CD4-positive, CD25-positive, alpha-beta regulatory T cell (primary cell): ENCODE data around the gene ABCC6. TPM values are rescaled to one million over a fixed set of nuclear protein-coding genes. Genes with fewer than 3 reads are reported as not detected.
"Not testable (repeated sequence)": the region's sequence is repeated elsewhere in the genome, so short reads cannot be mapped to it uniquely, and the experiment has no call there.

ENCODE experiments used
- ATAC-seq, 2 donors: fragments of 150-1000 bp; cut with Tn5 transposase; one replicate each; pipeline ENCODE4 v1.10.0; 2021; ENCODE audit warnings: low read depth in 2 of 2, moderate number of reproducible peaks in 2 of 2, moderate library complexity in 1 of 2
- DNase-seq, 3 donors: peaks; one replicate each; pipeline versions ENCODE4 v3.0.0 to v3.0.0-alpha.2; 2012 to 2022; ENCODE audit warnings: mixed read lengths in 1 of 3
- H3K27ac ChIP-seq: one replicate; pipeline ENCODE4 v1.7.0; 2013; ENCODE audit warnings: mild to moderate bottlenecking, low read length; ENCODE audit not compliant: insufficient read depth, poor library complexity, severe bottlenecking
- H3K27me3 ChIP-seq: one replicate; pipeline ENCODE4 v1.7.0; 2013; ENCODE audit warnings: low read length; ENCODE audit not compliant: control insufficient read depth, insufficient read depth
- H3K36me3 ChIP-seq: one replicate; pipeline ENCODE4 v1.7.0; 2013; ENCODE audit warnings: mild to moderate bottlenecking, low read length, moderate library complexity; ENCODE audit not compliant: control insufficient read depth, insufficient read depth
- H3K4me1 ChIP-seq: 2 replicates; pipeline ENCODE4 v1.7.0; 2013; ENCODE audit warnings: mild to moderate bottlenecking, low read length; ENCODE audit not compliant: insufficient read depth, control insufficient read depth, poor library complexity, severe bottlenecking
- H3K4me3 ChIP-seq: one replicate; pipeline ENCODE4 v1.7.0; 2013; ENCODE audit warnings: low read depth, mild to moderate bottlenecking, low read length, moderate library complexity
- H3K9me3 ChIP-seq, 2 experiments: 1 replicate in 1 of 2; 2 replicates in 1 of 2; pipeline ENCODE4 v1.7.0; 2013; ENCODE audit warnings: low read length in 2 of 2, mild to moderate bottlenecking in 1 of 2, moderate library complexity in 1 of 2; ENCODE audit not compliant: control insufficient read depth in 2 of 2
- H3K27ac Mint-ChIP-seq, 3 donors: one replicate each; pipeline ENCODE4 v1.8.0; 2020 to 2022; ENCODE audit warnings: mild to moderate bottlenecking in 3 of 3, mixed read lengths in 3 of 3, moderate library complexity in 2 of 3
- H3K27me3 Mint-ChIP-seq: one replicate; pipeline ENCODE4 v1.8.0; 2022; ENCODE audit warnings: mild to moderate bottlenecking, mixed read lengths
- H3K36me3 Mint-ChIP-seq: one replicate; pipeline ENCODE4 v1.8.0; 2020; ENCODE audit warnings: mixed read lengths
- H3K4me1 Mint-ChIP-seq, 4 donors: one replicate each; pipeline ENCODE4 v1.8.0; 2020 to 2022; ENCODE audit warnings: mixed read lengths in 4 of 4, mild to moderate bottlenecking in 1 of 4
- H3K4me3 Mint-ChIP-seq, 4 donors: one replicate each; pipeline ENCODE4 v1.8.0; 2020 to 2022; ENCODE audit warnings: mild to moderate bottlenecking in 4 of 4, mixed read lengths in 4 of 4, moderate library complexity in 3 of 4
- H3K9me3 Mint-ChIP-seq, 7 donors: one replicate each; pipeline ENCODE4 v1.8.0; 2020 to 2022; ENCODE audit warnings: mixed read lengths in 7 of 7, mild to moderate bottlenecking in 3 of 7, moderate library complexity in 2 of 7
- polyA plus RNA-seq, 4 donors: library from polyadenylated mRNA; unstranded; fragments of 300-500 nt; fragmentation: Illumina TruSeq; gene quantifications; one replicate each; pipeline ENCODE4 v1.2.3, GENCODE V29; 2021
- total RNA-seq: library from RNA; stranded (reverse); gene quantifications from one replicate; pipeline ENCODE4 v1.2.3, GENCODE V29; 2022

The ABCC6 gene
- total and polyA plus RNA-seq, 5 donors from 2014 or later, result 0.09 to 0.25 (median 0.13) TPM; not detected in 1

GRCh38 chr16:16262954-16263555 is 39.8 kb upstream of the ABCC6 start:
- not testable (repeated sequence) for H3K9me3 Mint-ChIP-seq, H3K9me3 ChIP-seq, H3K4me3 ChIP-seq, H3K27me3 Mint-ChIP-seq, H3K4me3 Mint-ChIP-seq, H3K27ac Mint-ChIP-seq, H3K27ac ChIP-seq, DNase-seq, ATAC-seq, H3K4me1 Mint-ChIP-seq, H3K36me3 Mint-ChIP-seq, H3K36me3 ChIP-seq, H3K27me3 ChIP-seq, H3K4me1 ChIP-seq

GRCh38 chr16:16259971-16260370 is 36.7 kb upstream of the ABCC6 start:
- H3K27ac ChIP-seq, DNase-seq, H3K9me3 Mint-ChIP-seq, H3K4me1 ChIP-seq, H3K36me3 Mint-ChIP-seq, H3K36me3 ChIP-seq, H3K27me3 ChIP-seq, H3K27me3 Mint-ChIP-seq, H3K4me3 Mint-ChIP-seq, H3K27ac Mint-ChIP-seq, H3K4me1 Mint-ChIP-seq, ATAC-seq, H3K9me3 ChIP-seq, H3K4me3 ChIP-seq: not testable (repeated sequence)

GRCh38 chr16:16258822-16259221 is 35.5 kb upstream of the ABCC6 start:
- not testable (repeated sequence) for ATAC-seq

GRCh38 chr16:16257301-16257923 is 34.1 kb upstream of the ABCC6 start:
- not testable (repeated sequence) for H3K4me3 Mint-ChIP-seq, ATAC-seq, DNase-seq, H3K36me3 Mint-ChIP-seq, H3K9me3 Mint-ChIP-seq, H3K27me3 ChIP-seq, H3K4me3 ChIP-seq, H3K4me1 Mint-ChIP-seq, H3K27ac Mint-ChIP-seq, H3K27me3 Mint-ChIP-seq, H3K4me1 ChIP-seq, H3K9me3 ChIP-seq, H3K27ac ChIP-seq, H3K36me3 ChIP-seq

More at GRCh38 chr16:16258822-16259221, 35.5 kb upstream of the ABCC6 start:
- H3K4me3 Mint-ChIP-seq, H3K4me3 ChIP-seq, H3K9me3 Mint-ChIP-seq, H3K4me1 Mint-ChIP-seq, DNase-seq, H3K27me3 Mint-ChIP-seq, H3K36me3 ChIP-seq, H3K27ac ChIP-seq, H3K36me3 Mint-ChIP-seq, H3K4me1 ChIP-seq, H3K27me3 ChIP-seq, H3K9me3 ChIP-seq: not testable (repeated sequence)
- peak overlapping the region in 1 of 3 donors; percentile 17 for H3K27ac Mint-ChIP-seq

GRCh38 chr16:16252377-16252776 is 29.1 kb upstream of the ABCC6 start:
- not testable (repeated sequence) for H3K9me3 ChIP-seq, H3K27ac Mint-ChIP-seq, DNase-seq, H3K4me1 ChIP-seq, H3K9me3 Mint-ChIP-seq, H3K27me3 ChIP-seq, H3K36me3 Mint-ChIP-seq, H3K27ac ChIP-seq, H3K4me3 ChIP-seq, ATAC-seq, H3K4me3 Mint-ChIP-seq, H3K36me3 ChIP-seq, H3K27me3 Mint-ChIP-seq, H3K4me1 Mint-ChIP-seq

- H3K4me3 ChIP-seq, ATAC-seq, H3K27me3 Mint-ChIP-seq, H3K36me3 Mint-ChIP-seq, H3K4me3 Mint-ChIP-seq, H3K27ac Mint-ChIP-seq, H3K27me3 ChIP-seq, H3K9me3 Mint-ChIP-seq, H3K9me3 ChIP-seq, DNase-seq, H3K4me1 Mint-ChIP-seq, H3K4me1 ChIP-seq, H3K36me3 ChIP-seq, H3K27ac ChIP-seq: not testable (repeated sequence)
These were observed 26.5 kb upstream of the ABCC6 start for GRCh38 chr16:16249621-16250330.

- not testable (repeated sequence) for H3K36me3 ChIP-seq, H3K4me3 ChIP-seq, H3K9me3 ChIP-seq, H3K27me3 ChIP-seq, H3K4me3 Mint-ChIP-seq, H3K4me1 ChIP-seq, H3K27me3 Mint-ChIP-seq, H3K27ac ChIP-seq, H3K4me1 Mint-ChIP-seq, H3K27ac Mint-ChIP-seq, H3K36me3 Mint-ChIP-seq, ATAC-seq, H3K9me3 Mint-ChIP-seq, DNase-seq
These were observed 24.1 kb upstream of the ABCC6 start for GRCh38 chr16:16247439-16247838.
